ENCODE data around the gene PPAT. TPM values are rescaled to one million over a fixed set of nuclear protein-coding genes. Genes with fewer than 3 reads are reported as not detected.

Gene PPAT
- total RNA-seq, 1 donor from 2014 or later, result 2.3 TPM

DNA sequence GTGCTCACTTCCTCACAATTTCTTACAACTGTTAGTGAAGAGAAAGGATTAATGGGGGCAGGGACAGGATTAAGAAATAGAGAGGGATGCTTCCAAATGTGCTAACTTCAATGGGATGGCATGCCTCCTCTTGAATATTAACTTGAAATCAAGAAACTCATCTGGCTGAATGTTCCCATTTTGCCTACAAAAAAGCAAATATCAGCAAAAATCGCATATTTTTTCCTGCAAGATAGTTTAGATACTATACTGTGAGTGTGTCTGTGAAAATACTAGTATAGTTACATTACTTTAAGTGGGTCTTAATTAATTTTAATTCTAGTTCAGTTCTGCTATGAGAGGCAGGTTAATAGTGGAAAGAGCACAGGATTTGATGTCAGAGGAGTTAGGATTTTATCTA is 5.6 kb upstream of the PPAT start:
- intact Hi-C loops (cut with DNase I), result no loop called here
- DNase-seq (ENCODE audit: low spot score), result no peak

DNA sequence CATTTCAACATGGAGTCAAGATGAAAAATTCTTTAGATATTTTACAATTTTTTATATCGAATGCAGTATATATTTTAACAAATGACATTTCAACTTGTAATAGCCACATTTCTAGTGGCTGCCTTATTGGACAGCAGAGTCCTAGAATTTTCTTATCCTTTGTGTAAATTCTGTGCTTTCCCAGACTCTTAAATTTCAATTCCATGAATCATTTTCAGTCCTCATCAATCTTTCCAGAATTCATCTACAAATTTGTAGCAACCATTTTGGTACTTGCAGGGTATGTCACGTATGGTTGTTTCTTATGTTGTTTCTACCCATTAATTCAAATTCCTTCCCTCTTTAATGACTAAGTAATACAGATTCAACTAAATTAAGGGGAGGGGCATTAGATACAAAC is 3.4 kb upstream of the PPAT start:
- DNase-seq (ENCODE audit: low spot score), result no peak
- intact Hi-C loops (cut with DNase I), result loop anchor here (5.0 to 10.0 kb wide), 2 partner anchors 94 to 366 kb away; a partner anchor contains a TSS

DNA sequence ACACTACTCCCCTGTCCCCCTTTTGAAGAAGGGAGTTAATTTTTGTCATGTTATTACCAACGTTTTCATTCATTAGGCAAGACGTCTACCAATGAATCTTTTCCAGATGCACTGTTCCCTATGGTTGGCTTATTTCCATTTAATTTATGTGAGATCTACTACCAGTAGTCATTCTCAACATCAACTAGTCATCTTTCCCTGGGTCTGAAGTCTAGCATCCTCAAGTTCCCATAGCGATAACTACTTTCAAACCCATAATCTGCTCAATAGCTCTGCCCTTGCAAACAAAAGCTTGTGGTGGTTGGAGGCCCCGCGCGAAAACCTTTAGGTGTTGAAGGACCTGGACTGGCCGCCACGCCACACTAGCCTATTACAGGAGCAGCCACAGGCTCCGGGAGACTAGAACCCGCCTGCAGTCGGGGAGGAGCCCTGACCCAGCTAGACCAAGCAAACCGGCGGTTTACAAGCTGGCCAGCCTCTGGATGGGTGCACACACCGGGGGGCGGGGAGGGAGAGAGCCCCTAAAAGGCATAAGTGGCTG is 746 bp downstream of the PPAT start:
- intact Hi-C loops (cut with DNase I), result loop anchor here (1.0 to 10.0 kb wide), 4 partner anchors 33 to 370 kb away; partner anchors contain the start of genes AASDH and SRP72
- DNase-seq (ENCODE audit: low spot score), result no peak

DNA sequence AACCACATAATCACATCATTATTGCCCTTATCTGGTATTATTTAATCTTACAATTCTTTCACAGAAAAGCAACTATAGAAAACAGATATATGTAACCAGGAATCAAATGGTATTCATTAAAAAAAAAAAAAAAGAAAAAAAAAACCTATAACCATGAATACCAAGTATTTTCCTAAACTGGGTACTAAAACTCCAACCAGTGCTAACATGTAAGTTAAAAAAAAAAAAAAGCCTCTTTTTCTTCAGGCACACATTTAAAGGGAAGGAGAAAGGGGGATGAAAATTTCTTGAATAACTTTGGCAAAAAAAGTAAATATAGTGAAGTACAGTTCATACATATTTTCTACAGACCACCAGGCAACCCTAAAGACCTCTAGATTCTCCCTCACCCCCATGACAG is 2.1 kb downstream of the PPAT start:
- intact Hi-C loops (cut with DNase I), result loop anchor here (10.0 kb wide), 1 partner anchor 372 kb away; no protein-coding TSS in a partner anchor
- no peak for DNase-seq (ENCODE audit: low spot score)

DNA sequence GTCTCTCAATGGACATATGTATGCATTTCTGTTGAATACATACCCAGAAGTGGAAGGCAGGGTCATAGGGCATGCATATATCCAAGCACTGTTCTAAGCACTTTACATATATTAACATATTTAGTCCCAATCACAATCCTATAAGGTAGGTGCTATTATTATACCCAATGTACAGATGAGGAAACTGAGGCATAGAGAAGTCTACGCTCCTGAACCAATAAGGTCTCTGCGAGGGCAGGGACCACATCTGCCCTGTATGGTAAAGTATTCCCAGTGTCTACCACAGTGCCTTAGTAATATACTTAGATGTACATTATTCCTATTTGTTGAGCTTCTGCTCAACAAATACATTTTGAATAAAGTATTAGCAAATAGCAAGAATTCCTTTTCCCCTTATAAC is 5.2 kb downstream of the PPAT start:
- DNase-seq (ENCODE audit: low spot score), result no peak
- intact Hi-C loops (cut with DNase I), result loop anchor here (10.0 kb wide), 1 partner anchor 375 kb away; no protein-coding TSS in a partner anchor

DNA sequence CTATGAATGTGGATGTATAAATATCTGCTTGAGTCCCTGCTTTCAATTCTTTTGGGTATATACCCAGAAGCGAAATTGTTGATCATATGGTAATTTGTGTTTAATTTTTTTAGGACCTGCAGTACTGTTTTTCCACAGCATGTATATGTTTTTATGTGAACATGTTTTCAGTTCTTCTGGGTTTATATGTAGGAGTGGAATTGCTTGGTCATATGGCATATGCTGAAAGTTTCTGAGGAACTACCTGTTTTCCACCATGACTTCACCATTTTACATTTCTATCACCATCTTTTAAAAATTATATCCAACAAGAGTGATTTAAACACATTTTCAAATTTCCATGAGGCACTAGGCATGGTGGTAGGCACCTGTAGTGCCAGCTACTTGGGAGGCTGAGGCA is 8.2 kb downstream of the PPAT start:
- no peak for DNase-seq (ENCODE audit: low spot score)
- intact Hi-C loops (cut with DNase I), result no loop called here

DNA sequence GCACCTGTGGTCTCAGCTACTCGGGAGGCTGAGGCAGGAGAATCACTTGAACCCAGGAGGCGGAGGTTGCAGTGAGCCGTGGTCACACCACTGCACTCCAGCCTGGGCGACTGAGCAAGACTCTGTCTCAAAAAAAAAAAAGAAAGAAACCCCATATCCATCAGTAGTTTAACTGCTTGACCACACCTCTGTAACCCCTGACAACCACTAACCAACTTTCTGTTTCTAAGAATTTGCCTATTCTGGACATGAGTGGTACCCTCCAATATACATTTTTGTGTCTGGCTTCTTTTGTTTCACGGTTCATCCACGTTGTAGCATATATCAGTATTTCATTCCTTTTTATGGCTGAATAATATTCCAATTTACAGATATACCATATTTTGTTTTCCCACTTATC is 9.1 kb downstream of the PPAT start:
- DNase-seq (ENCODE audit: low spot score), result no peak
- intact Hi-C loops (cut with DNase I), result no loop called here

DNA sequence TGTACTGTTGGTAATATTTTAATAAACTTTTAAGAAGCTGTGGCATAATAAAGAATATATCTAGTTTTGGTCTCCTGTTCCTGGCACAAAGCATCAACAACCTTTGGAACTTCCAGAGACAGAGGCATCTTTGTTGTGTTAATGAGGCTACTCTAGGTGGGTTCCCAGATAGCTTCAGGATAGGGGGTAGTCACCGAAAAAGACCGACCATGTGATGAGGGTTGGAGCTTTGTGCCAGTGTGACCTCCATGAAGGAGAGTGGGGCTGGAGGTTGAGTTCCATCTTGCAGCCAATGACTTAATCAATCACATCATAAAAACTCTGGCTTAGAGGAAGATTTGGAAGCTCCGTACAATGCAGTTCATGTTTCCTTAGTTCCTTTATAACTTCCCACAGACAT is 9.9 kb downstream of the PPAT start:
- no peak for DNase-seq (ENCODE audit: low spot score)
- intact Hi-C loops (cut with DNase I), result no loop called here

DNA sequence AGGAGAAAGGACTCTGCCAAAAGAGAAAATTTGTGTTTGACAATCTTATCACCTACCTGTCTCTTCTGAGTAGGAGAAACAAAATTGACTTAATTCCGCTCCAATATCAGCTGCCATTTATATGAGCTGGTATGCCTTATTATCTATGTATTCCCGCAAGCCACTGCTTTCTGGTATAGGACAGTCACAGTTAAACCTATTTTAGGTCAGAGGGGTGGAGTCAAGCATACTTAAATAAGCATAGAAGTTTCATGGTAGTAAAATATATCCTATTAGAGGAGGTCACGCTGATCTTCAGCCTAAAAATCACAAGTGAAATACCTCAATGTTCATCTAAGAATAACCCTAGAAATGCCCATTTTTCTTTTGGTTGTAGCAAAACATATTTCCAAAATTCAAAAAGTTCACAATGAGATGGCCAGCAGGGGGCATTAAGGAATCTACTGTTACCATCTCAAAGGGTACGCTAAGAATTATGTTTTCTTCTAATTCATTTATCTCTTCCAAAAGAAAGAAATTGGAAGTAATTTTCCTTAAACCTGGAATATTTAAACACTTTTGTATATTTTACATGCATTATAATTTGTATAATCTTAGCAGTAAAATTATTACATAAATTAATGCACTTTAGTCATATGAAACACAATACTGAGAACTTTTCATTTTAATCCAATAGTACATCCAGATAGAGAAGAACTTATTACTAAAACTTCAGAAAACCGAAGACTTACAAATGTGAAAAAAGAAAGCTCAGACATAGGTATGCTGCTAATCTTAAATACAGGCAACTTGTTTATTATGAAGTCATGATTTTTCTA is 10.5 kb downstream of the PPAT start:
- intact Hi-C loops (cut with DNase I), result loop anchor here (1.0 kb wide), 1 partner anchor 42 kb away; the partner anchor contains the start of gene SRP72
- no peak for DNase-seq (ENCODE audit: low spot score)

DNA sequence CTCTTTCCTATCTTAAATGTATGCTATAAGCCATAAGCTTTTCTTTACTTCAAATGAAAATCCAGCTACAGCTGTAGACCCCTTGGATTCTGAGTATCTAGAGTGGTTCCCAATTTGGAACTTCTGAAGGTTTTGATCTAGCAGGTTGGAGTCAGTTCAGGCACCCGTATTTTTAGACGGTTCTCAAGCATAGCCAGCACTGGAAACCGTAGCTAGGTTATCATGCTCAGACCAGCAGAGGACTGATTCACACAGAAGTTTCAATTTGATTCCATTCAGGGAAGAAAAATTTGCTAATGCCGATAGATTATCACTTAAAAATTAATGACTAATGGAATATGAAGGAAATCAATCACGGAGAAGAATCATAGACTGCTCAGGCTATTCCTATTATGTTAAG is 11.2 kb downstream of the PPAT start:
- DNase-seq (ENCODE audit: low spot score), result no peak
- intact Hi-C loops (cut with DNase I), result loop anchor here (1.0 kb wide), 1 partner anchor 43 kb away; the partner anchor contains the start of gene SRP72

DNA sequence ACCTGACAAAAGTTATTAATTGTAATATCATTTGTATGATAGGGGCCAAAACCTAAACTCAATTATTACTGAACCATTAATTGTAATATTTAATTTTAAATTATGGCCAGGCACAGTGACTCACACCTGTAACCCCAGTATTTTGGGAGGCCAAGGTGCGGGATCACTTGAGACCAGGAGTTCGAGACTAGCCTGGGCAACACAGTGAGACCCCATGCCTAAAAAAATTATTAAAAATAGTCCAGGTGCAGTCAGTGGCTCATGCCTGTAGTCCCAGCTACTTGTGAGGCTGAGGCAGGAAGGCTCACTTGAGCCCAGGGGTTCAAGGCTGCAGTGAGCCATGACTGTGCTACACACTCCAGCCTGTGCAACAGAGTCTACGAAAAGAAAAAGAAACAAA is 18.0 kb downstream of the PPAT start:
- intact Hi-C loops (cut with DNase I), result no loop called here
- DNase-seq (ENCODE audit: low spot score), result no peak

DNA sequence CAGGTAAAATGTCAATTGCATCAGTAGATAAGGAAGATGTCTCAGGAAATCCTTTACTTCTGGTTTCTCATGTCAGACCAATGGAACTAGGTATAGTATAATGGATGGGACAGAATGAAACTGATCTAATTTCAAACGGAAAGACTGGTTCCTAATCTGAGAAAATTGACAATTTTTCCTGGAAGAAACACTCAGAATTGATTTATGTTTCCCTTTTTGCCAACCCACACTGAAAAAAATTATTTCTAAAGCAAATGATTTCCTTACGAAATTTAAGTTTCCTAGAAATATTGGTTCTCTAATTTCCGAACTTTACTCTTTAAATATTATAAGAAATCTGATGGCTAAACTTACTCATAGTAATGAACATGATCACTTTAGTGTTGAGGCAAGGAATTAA is 19.1 kb downstream of the PPAT start:
- intact Hi-C loops (cut with DNase I), result no loop called here
- DNase-seq (ENCODE audit: low spot score), result no peak

DNA sequence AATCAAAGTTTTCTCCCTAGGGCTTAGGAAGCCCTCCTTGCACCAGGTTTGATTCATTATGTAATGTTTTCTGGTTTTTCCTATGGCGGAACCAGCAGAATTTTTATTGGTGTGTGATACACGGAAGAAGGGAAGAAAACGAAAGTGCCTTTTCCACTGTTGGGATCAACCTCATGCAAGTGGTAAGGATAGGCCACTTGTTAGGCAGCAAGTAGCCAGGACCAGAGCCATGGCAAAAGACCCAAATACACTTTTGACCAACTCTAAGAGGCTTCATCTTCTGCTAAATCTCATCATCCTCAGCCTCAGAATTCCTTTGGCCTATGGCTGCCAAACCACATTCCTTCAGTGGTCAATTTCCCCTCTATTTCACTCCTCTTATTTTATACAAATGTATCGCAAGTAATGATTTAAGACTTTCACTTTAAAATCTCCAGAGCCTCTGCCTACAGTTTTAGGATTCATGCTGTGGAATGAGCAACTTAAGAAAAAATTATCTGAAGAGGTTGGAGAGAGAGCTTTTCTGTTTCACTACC is 21.2 kb downstream of the PPAT start:
- intact Hi-C loops (cut with DNase I), result no loop called here
- no peak for DNase-seq (ENCODE audit: low spot score)

DNA sequence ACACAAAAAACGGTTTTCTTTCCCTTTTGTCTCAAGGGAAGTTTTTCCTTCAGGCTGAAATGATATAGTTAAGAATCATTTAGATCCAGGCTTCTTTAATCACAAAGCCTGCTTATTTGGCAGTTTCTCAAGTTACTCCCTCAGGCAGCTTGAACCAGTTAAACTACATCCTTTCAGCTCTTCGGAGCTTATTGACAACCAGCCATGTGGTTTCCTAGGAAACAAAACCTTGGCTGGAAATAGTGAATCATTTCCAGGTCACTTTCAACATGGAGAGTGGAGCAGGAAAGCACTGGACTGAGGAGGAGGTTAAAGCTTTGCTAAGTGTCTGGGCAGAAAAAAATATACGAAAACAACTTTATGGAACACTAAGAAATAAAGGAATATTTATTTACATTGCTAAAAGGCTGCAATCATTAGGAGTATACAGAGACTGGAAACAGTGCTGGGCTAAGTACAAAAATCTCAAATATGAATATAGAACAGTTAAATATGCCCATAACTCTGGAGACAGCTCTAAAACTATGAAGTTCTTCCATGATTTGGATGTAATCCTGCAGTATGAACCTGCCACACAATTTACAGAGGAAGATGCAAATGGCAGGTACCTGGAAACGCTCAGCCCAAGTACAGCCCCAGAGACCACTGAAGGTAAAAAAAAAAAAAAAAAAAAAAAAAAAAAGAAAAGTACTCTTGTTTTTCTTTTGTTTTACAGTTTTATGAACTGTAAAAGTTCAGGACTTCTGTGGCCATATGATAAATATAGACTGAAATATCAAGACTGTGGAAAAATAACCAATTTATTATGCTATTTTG is 25.0 kb downstream of the PPAT start:
- intact Hi-C loops (cut with DNase I), result no loop called here
- no peak for DNase-seq (ENCODE audit: low spot score)

DNA sequence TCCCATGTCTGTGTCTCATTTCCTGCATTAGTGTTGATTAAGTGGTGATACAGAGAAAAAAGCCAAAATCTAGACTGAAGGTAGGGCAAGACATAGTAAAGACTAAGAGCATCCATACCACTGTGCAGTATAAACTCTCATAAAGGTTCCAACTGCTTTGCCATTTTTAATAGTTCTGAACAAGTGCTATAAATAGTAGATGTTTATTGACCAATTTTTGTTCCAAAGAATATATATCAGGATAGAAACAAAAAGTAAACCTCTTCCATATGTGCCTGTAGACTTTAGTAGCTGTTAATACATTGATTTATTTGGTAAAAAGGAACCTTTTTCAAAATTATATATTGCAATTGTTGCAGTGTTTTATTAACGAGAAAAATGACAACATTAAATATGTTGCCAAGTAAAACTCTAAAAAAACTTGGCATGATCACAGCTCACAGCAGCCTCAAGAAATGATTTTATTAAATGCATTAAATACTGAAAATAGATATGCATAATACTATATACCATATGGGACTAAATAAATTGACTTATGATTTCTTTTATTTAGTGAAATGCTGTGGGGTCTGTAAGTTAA is 25.8 kb downstream of the PPAT start:
- intact Hi-C loops (cut with DNase I), result no loop called here
- no peak for DNase-seq (ENCODE audit: low spot score)

DNA sequence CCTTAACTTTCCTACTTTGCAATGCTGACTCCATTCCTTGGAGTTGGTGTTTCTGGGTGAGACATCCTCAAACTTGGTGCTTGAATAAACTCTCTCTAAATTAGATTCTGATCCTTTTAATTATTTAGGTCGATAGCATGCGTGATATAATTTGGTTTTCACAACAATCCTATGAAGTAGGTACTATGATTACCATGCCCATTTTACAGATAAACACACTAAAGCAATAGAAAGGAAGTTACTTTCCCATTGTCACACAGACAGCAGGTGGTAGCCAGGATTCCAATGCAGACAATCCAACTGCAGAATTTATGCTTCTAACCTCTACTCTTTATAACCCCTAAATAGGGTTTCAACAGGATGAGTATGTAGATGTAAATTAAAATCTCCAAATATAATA is 26.4 kb downstream of the PPAT start:
- DNase-seq (ENCODE audit: low spot score), result no peak
- intact Hi-C loops (cut with DNase I), result no loop called here

DNA sequence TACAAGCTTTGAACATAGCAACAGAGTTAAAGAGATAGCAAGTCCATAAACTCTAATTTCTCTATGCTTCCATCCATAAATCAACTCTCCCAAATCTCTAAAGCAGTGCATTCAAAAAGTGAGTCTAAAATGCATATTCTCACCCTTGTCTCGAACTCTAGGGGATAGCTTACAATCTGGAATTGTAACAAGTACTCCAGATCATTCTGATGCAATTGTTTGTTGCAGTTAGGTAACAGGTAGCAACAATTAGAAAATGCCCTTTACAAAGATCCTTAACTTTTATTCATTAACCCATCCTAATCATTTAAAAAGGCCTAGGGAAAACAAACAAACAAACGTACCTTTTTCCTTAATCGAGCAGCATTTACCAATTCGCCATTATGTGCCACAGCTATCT is 29.3 kb downstream of the PPAT start:
- no peak for DNase-seq (ENCODE audit: low spot score)
- intact Hi-C loops (cut with DNase I), result no loop called here

DNA sequence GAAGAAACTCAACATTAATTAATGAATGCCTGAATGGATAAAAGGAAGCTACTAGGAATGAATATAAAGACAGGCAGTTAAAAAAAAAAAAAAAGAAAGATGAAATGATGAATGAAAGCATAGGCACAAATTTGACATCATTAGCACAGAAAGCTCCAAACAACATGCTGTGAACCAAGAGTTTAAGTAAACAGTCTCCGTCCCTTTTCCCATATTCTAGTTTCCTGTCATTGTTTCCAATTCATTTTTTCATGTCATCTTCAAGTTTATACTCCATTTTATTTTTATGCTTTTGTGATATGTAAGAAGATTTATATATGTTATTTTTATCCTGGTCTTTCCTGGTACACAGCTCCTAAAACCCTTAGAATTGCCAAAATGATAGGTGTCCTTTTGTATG is 30.4 kb downstream of the PPAT start:
- intact Hi-C loops (cut with DNase I), result no loop called here
- no peak for DNase-seq (ENCODE audit: low spot score)

DNA sequence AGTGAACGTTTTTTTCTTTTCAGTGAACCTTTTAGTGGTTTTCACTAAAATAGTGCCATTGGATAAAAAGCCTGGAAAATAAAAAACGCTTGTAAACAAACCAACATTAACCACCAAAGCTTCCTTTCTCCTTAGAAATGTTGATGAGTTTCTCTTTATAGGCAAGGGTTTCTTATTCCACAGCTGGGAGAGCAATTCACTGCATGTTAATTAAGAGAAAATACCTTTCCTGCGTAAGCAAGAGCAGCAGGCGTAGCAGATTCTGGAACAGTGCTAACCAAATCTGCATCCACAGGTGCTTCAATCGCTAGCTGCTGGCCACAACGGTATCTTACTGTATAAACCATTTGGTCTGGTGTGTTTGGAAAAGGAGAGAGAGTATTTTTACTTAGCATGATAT is 34.9 kb downstream of the PPAT start:
- DNase-seq (ENCODE audit: low spot score), result no peak
- intact Hi-C loops (cut with DNase I), result no loop called here

DNA sequence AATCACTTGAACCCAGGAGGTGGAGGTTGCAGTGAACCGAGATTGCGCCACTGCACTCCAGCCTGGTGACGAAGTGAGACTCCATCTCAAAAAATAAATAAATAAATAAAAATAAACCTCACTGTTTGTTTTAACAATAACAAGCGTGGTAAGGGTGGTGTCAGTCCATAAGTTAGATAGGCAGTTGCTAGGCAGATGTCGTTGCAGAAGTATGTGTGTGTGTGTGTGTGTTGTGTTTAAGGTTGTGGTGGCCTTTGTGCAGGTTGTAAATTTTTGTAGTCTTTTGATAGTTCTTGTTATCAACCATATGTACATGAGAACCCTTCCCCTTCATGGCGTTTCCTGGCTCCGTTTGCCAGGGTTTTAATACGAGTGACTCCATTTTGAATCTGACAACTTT is 44.1 kb downstream of the PPAT start:
- DNase-seq (ENCODE audit: low spot score), result no peak
- intact Hi-C loops (cut with DNase I), result no loop called here

All from cardiac septum (tissue), 1 donor.